OCI-LY3 (cell line): ENCODE measurements around the gene ASMT.
"Not testable (repeated sequence)": the region's sequence is repeated elsewhere in the genome, so short reads cannot be mapped to it uniquely, and the experiment has no call there.

Experiments used
- H2AFZ ChIP-seq: fragments of 200-600, 300-600 bp; shearing (Covaris generic); 2 replicates; pipeline ENCODE4 v1.6.0; 2014; ENCODE audit warnings: antibody characterized with exemption, low read depth, low read length
- H3K27ac ChIP-seq: fragments of 200-600, 300-600 bp; sonication (generic); 2 replicates; pipeline ENCODE4 v1.5.1; 2014; ENCODE audit warnings: mild to moderate bottlenecking, low read length, moderate library complexity, mixed read lengths
- H3K27me3 ChIP-seq: fragments of 200-600, 300-600 bp; sonication (generic); 2 replicates; pipeline ENCODE4 v1.6.1; 2014; ENCODE audit warnings: low read depth, low read length, mixed read lengths
- H3K36me3 ChIP-seq: fragments of 200-600, 300-600 bp; sonication (generic); replicated peaks from 2 replicates; pipeline ENCODE3; 2014; ENCODE audit warnings: low read depth, low read length, mixed read lengths
- H3K4me1 ChIP-seq: fragments of 300-600, 200-600 bp; sonication (generic); 2 replicates; pipeline ENCODE4 v1.6.1; 2014; ENCODE audit warnings: low read length, mixed read lengths
- H3K4me2 ChIP-seq: fragments of 200-600, 300-600 bp; sonication (generic); 2 replicates; pipeline ENCODE4 v1.6.1; 2014; ENCODE audit warnings: low read length, mixed read lengths
- H3K4me3 ChIP-seq: fragments of 300-600, 200-600 bp; sonication (generic); 2 replicates; pipeline ENCODE4 v1.5.1; 2014; ENCODE audit warnings: antibody characterized with exemption, mild to moderate bottlenecking, low read length, moderate library complexity
- H3K79me2 ChIP-seq: fragments of 300-600, 200-600 bp; shearing (Covaris generic); 2 replicates; pipeline ENCODE4 v1.6.1; 2014; ENCODE audit warnings: mild to moderate bottlenecking, low read length, mixed read lengths
- H3K9ac ChIP-seq: fragments of 300-600, 200-600 bp; shearing (Covaris generic); 2 replicates; pipeline ENCODE4 v1.6.0; 2014; ENCODE audit warnings: mild to moderate bottlenecking, low read length, moderate library complexity
- H3K9me3 ChIP-seq: fragments of 200-600, 300-600 bp; shearing (Covaris generic); 2 replicates; pipeline ENCODE4 v1.6.1; 2014; ENCODE audit warnings: low read length, mixed read lengths; ENCODE audit not compliant: insufficient read depth
- H4K20me1 ChIP-seq: fragments of 200-600, 300-600 bp; sonication (generic); 2 replicates; pipeline ENCODE4 v1.6.1; 2016; ENCODE audit warnings: low read length, mixed read lengths; ENCODE audit not compliant: insufficient read depth
- EZH2phosphoT487 ChIP-seq: fragments of 200-600 bp; shearing (Covaris generic); IDR thresholded peaks from 2 replicates; pipeline ENCODE4 v1.6.1; 2018; ENCODE audit warnings: antibody characterized with exemption, mixed run types, low read depth
- TF ChIP-seq, protein P1 (sequence below): fragments of 200-600, 300-600 bp; sonication (generic); IDR thresholded peaks from 2 replicates; pipeline ENCODE4 v1.5.1; 2014; ENCODE audit warnings: antibody characterized with exemption, low read length, low read depth

ASMT gene, protein sequence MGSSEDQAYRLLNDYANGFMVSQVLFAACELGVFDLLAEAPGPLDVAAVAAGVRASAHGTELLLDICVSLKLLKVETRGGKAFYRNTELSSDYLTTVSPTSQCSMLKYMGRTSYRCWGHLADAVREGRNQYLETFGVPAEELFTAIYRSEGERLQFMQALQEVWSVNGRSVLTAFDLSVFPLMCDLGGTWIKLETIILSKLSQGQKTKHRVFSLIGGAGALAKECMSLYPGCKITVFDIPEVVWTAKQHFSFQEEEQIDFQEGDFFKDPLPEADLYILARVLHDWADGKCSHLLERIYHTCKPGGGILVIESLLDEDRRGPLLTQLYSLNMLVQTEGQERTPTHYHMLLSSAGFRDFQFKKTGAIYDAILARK

DNA sequence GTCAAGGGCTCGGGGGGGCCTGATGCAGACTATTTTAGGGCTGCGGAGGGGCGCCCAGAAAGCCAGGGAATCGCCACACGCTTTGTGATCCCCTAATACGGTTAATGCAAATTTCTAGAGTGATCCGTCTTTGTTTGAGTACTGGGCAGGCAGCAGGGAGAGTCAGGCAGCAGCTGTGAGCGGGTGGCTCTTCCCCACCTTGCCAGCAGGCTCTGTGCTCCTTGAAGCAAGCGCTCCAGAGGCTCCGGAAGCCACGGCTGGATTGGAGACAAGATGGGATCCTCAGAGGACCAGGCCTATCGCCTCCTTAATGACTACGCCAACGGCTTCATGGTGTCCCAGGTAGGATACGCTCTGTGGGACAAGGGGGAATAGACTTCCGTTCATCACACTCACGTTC, at the start of gene ASMT:
Gene ASMT, plus strand, starts transcription at position 133 of the 400 bp plus-strand sequence. Its CDS starts 141 bp downstream, at position 274.
- Histone ChIP-seq H3K79me2 (peaks cover 1% of the 10 kb centered on the region; the same call in 1 of the 2 replicates), H2AFZ (peak within 1 kb of the TSS; percentile 69; the same call in 1 of the 2 replicates), H3K9ac (peak within 1 kb of the TSS; percentile 68), H3K9me3 (no peaks in the 10 kb centered on the region), H3K4me1 (peaks cover 24% of the 10 kb centered on the region), H4K20me1 (no peaks in the 10 kb centered on the region), H3K27ac (peak within 1 kb of the TSS; percentile 39; the same call in 1 of the 2 replicates), H3K27me3 (no peaks in the 10 kb centered on the region), H3K36me3 (no peaks in the 10 kb centered on the region), H3K4me2 (peak within 1 kb of the TSS; percentile 79), H3K4me3 (peak within 1 kb of the TSS; percentile 76)
- TF ChIP-seq EZH2phosphoT487: no peak
- TF ChIP-seq, protein P1, sequence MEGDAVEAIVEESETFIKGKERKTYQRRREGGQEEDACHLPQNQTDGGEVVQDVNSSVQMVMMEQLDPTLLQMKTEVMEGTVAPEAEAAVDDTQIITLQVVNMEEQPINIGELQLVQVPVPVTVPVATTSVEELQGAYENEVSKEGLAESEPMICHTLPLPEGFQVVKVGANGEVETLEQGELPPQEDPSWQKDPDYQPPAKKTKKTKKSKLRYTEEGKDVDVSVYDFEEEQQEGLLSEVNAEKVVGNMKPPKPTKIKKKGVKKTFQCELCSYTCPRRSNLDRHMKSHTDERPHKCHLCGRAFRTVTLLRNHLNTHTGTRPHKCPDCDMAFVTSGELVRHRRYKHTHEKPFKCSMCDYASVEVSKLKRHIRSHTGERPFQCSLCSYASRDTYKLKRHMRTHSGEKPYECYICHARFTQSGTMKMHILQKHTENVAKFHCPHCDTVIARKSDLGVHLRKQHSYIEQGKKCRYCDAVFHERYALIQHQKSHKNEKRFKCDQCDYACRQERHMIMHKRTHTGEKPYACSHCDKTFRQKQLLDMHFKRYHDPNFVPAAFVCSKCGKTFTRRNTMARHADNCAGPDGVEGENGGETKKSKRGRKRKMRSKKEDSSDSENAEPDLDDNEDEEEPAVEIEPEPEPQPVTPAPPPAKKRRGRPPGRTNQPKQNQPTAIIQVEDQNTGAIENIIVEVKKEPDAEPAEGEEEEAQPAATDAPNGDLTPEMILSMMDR: no peak

DNA sequence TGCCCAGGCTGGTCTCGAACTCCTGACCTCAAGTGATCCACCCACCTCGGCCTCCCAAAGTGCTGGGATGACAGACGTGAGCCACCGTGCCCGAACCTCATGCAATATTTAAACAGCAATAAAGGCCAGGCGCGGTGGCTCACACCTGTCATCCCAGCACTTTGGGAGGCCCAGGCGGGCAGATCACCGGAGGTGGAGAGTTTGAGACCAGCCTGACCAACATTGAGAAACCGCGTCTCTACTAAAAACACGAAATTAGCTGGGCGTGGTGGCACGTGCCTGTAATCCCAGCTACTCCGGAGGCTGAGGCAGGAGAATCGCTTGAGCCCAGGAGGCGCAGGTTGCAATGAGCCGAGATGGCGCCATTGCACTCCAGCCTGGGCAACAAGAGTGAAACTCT, 40.7 kb upstream of the ASMT start:
- peaks cover 19% of the 10 kb centered on the region for H3K4me1 ChIP-seq
- not testable (repeated sequence) for H3K36me3 ChIP-seq, H3K9ac ChIP-seq, H3K9me3 ChIP-seq, H3K27ac ChIP-seq, H2AFZ ChIP-seq, H3K4me3 ChIP-seq, H3K79me2 ChIP-seq, H4K20me1 ChIP-seq, H3K27me3 ChIP-seq, H3K4me2 ChIP-seq

DNA sequence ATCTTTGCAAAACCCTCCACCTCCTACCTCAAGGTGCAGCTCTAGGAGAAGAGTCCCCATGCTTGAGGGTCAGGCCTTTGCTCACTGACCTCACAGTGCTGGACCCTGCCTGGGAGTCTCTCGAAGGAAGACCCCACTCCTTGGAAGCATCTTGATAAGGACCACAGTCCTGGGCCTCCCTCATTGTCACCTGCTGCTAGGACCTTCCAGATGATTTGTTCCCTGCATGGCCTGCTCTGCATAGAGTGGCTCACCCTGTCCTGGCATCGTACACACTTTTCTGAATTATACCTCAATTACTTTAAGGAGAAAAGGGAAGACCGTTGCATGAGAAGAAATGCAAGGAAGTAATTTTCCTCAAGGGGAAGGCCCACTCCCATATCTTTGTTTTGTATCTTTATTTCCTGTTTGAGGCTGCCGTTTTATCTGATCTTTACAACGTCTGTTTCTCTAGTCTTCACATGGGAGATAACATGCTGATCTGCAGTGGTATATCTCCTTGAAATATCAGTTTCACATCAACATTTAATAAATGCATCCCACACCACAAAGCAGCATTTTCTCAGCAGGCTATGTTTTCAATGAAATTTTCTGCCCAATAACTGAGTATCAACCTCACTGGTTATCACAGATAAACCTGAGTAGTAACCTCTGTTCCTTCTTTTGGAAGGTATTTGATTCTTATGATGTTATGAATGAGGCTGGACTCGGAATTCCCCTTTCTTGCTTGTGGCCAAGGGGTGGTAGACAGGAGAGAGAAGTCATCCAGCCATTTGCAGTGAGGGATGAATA, 38.5 kb upstream of the ASMT start:
- Histone ChIP-seq H3K27ac (no peak overlapping the region), H3K4me2 (no peak overlapping the region), H4K20me1 (no peaks in the 10 kb centered on the region), H3K4me3 (no peak overlapping the region), H3K36me3 (no peaks in the 10 kb centered on the region), H2AFZ (no peak overlapping the region), H3K79me2 (no peaks in the 10 kb centered on the region), H3K9ac (no peak overlapping the region), H3K4me1 (peaks cover 24% of the 10 kb centered on the region), H3K9me3 (no peaks in the 10 kb centered on the region), H3K27me3 (0 out of 2 replicates have a peak, but pooled peaks cover 4% of the 10 kb centered on the region)
- TF ChIP-seq EZH2phosphoT487: no peak
- TF ChIP-seq, protein P1: no peak

DNA sequence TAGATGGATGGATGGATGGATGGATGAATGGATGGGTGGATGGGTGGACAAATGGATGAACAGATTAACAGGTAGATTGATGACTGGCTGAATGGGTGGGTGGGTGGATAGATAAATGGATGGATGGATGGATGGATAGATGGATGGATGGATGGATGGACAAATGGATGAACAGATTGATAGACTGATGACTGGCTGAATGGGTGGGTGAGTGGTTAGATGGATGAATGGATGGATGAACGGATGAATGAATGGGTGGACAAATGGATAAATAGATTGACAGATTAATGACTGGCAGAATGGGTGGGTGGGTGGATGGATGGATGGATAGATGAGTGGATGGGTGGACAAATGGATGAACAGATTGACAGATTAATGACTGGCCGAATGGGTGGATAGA, 37.0 kb upstream of the ASMT start:
- no peak overlapping the region for H3K27ac ChIP-seq
- H3K36me3 ChIP-seq: no peaks in the 10 kb centered on the region
- H2AFZ ChIP-seq: no peak overlapping the region
- peaks cover 27% of the 10 kb centered on the region for H3K4me1 ChIP-seq
- TF ChIP-seq, protein P1: no peak
- no peak for TF ChIP-seq EZH2phosphoT487
- H3K9me3 ChIP-seq: no peaks in the 10 kb centered on the region
- H4K20me1 ChIP-seq: no peaks in the 10 kb centered on the region
- 0 out of 2 replicates have a peak, but pooled peaks cover 4% of the 10 kb centered on the region for H3K27me3 ChIP-seq
- no peak overlapping the region for H3K9ac ChIP-seq
- H3K79me2 ChIP-seq: no peaks in the 10 kb centered on the region
- no peak overlapping the region for H3K4me2 ChIP-seq
- H3K4me3 ChIP-seq: no peak overlapping the region
